Right ventricle myocardium superior (tissue), 1 donor: Measurements from ENCODE around the gene GSS. TPM values are rescaled to one million over a fixed set of nuclear protein-coding genes. Genes with fewer than 3 reads are reported as not detected.

ENCODE experiments used
- ATAC-seq: fragments of 200-7000 bp; cut with Tn5 transposase; one replicate; pipeline ENCODE4 v1.9.1; 2020; ENCODE audit warnings: mild to moderate bottlenecking; ENCODE audit not compliant: poor library complexity
- DNase-seq: peaks from one replicate; pipeline ENCODE4 v3.0.0-alpha.2; 2020
- intact Hi-C: fragments of 100-400 bp; cut with DNase I; formaldehyde crosslinking; loops from one replicate; pipeline ENCODE4 v1.11.2; 2022
- total RNA-seq: library from RNA; stranded (reverse); fragmentation: NEBNext Ultra II Directional; extraction: Animal tissue kit (Norgen Biotek cat#: 25700); gene quantifications from one replicate; pipeline ENCODE4 v1.2.1, GENCODE V29; 2021
- donor health status: DM: no; HTN: yes; CAD: no; lungs with severe emphysema.

The GSS gene
- total RNA-seq, 1 donor from 2014 or later: 15.7 TPM

DNA sequence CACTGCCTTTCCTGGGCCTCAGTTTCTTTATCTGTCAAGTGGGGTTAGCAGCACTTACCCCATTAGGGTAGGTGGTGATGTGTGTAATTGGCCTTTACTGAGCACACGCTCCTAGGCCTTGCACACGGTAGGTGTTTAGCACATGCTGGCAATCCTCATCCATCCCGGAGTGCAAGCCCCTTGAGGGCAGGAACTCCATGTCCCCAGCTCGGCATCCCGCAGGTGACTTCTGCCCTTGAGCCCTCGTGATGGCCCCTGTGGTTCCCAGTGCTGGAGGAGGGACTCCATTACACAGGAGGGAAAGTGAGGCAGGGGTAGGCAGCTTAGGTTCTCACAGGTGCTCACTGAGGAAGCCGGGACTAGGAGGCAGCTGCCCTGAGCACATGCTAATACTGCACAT lies 40.1 kb upstream of the GSS start:
- ATAC-seq: no peak
- intact Hi-C loops: no loop called here
- peak; percentile 27 for DNase-seq

- intact Hi-C loops: no loop called here
- no peak for ATAC-seq
- peak; percentile 26 for DNase-seq
These were observed 39.6 kb upstream of the GSS start for GRCh38 chr20:34995192-34995591.

DNA sequence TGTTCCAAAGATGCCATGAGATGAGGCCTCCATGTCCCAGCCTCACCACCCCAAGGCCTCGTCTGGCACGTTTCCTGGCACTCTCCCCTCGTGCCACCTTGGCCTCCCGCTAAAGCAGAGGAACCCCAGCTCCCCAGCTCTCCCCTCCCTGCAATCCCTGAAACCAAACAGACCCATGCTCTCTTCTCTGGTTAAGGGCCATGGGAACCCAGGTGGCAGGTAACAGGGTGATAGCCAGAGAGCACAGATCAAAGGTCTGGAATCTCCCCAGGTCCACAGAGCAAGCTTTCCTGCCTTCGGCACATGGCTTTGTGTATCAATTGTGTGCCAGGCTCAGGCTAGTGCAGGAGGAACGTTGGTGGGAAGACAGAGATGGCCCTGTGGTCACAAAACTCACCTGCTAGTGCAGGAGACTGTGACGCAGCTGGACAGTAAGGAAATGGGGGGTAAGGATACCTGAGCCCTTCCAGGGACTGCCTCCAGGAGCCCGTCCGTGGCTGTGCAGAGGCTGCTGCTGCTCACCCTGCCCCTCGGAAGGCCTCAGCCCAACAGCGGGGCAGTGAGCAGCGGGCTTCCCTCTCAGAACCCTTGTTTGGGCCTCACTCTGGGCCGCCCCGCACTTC lies 39.0 kb upstream of the GSS start:
- no peak for ATAC-seq
- intact Hi-C loops: no loop called here
- peak; percentile 30 for DNase-seq

DNA sequence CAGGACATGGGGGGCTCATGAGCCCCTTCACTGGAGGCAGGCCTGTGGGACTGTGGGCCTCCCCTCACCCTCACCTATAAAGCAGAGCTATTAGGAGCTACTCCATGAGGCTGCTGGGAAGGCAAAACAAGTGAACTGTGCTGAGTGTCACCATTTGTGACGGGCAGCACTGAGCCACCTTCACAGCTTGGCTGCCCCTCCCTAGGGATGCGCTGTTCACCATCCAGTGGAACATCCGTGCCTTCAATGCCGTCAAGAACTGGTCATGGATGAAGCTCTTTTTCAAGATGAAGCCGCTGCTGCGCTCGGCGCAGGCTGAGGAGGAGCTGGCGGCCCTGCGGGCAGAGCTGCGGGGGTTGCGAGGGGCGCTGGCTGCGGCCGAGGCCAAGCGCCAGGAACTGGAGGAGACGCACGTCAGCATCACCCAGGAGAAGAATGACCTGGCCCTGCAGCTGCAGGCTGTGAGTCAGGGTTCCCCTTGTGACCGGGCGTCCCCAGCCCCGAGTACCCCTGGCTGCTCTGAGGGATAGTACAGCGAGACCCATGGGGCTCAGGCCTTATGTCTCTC lies 38.4 kb upstream of the GSS start:
- ATAC-seq (no peak), DNase-seq (peak; percentile 37)
- intact Hi-C loops: no loop called here

DNA sequence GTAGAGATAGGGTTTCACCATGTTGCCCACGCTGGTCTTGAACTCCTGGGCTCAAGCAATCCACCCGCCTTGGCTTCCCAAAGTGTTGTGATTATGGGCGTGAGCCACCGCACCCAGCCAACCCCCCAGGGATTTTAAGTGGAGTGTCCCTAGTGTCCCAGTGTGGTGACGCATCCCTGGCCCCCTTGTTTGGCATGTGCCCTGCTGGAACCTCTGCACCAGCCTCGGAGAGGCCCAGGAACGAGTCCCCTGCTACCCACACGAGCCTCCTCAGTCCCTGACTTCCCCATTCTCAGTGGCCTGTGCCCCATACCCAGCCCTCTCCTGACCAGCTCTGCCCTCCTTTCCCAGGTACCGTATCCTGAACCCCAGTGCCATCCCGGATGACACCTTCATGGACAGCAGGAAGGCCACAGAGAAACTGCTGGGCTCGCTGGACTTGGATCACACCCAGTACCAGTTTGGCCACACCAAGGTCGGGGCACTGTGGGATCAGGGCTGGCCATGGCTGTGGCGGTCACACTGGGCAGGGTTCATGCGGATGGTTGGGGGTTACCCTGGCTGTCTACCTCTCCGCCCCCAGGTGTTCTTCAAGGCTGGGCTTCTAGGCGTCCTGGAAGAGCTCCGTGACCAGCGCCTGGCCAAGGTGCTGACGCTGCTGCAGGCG lies 37.3 kb upstream of the GSS start:
- DNase-seq (peak; percentile 40), ATAC-seq (no peak)
- intact Hi-C loops: no loop called here

- DNase-seq: no peak
- ATAC-seq: no peak
- intact Hi-C loops: no loop called here
These were observed 35.1 kb upstream of the GSS start for GRCh38 chr20:34990661-34991214.

DNA sequence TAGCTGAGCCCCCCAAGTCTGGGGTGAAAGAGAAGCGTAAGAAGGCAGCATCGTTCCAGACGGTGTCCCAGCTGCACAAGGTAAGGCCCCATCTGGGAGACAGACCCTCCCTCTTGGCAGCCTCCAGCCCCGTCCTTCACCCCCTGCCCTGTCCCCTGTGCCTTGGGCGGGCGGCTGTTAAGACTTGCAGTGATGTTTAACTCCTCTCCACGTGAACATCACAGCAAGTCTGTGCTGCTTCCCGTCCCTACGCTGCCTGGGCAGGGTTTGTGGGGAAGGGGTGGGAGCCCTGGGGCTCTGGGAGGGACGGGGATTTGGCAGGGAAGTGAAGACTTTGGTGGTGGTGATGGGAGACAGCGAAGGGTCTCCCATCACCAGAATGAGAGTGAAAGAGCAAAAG lies 34.6 kb upstream of the GSS start:
- ATAC-seq (no peak), DNase-seq (no peak)
- intact Hi-C loops: no loop called here

- no peak for ATAC-seq
- DNase-seq: no peak
- intact Hi-C loops: no loop called here
These were observed 34.1 kb upstream of the GSS start for GRCh38 chr20:34989670-34990069.

DNA sequence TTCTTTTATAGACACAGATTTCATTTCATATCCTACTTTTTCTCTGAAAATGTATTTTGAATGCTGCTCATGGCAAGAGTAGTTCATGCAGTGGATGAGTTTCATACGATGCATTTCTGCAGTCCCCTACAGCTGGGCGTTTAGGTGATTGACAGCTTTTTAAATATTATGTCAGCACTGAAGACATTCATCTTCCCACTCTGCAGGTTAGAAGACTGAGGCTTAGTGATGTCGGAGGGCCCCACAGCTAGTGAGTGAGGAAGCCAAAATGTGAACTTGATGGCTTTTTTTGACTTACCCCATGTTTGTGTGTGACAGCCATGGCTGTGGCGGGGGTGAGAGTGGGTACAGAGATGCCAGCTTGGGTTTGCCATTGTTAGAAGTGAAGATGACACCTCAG lies 33.5 kb upstream of the GSS start:
- DNase-seq (no peak), ATAC-seq (no peak)
- intact Hi-C loops: no loop called here

DNA sequence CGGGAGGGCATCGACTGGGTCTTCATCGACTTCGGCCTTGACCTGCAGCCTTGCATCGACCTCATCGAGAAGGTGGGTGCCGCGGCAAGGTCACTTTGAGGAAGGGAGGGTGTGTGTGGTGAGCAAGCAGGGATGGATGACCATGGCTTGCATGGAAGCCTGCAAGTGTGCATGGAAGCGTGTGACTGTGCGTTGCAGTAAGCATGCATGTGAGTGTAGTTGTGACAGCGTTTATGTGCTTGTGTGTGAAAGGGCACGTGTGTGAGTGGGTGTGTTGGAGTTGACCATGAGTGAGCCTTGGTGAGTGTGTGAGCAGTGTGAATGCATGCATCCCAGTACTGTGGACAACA lies 32.6 kb upstream of the GSS start:
- DNase-seq (no peak), ATAC-seq (no peak)
- intact Hi-C loops: no loop called here

DNA sequence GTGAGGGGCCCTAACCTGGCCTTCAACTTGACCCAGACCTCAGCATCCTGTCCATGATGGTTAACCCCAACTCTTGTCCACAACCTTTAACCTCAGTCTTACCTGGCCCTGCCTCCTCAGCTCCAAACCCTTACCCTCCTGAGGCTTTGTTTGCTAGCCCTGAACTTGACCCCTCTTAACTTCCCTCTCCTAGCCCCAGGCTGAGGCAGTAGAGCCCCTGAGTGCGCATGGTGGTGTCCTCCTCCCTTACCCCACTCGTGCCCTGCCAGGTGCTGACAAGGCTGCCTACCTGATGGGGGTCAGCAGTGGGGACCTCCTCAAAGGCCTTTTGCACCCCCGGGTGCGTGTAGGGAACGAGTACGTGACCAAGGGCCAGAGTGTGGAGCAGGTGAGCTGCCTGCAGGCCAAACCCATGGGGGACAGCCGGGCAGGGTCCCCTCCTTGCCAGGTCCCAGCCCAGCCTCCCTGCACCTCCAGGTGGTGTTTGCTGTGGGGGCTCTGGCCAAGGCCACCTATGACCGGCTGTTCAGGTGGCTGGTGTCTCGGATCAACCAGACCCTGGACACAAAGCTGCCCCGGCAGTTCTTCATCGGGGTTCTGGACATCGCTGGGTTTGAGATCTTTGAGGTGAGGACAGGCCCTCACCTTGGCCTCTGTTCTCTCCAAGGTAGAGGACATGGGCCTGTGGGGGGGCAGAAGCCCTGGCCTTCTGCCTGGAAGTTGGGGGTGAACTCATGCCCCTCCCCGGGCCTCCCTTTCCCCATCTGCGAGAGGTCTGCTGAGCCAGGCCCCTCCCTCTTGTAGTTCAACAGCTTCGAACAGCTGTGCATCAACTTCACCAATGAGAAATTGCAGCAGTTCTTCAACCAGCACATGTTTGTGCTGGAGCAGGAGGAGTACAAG lies 31.9 kb upstream of the GSS start:
- DNase-seq (peak; percentile 55), ATAC-seq (peak; percentile 4)
- intact Hi-C loops: no loop called here

DNA sequence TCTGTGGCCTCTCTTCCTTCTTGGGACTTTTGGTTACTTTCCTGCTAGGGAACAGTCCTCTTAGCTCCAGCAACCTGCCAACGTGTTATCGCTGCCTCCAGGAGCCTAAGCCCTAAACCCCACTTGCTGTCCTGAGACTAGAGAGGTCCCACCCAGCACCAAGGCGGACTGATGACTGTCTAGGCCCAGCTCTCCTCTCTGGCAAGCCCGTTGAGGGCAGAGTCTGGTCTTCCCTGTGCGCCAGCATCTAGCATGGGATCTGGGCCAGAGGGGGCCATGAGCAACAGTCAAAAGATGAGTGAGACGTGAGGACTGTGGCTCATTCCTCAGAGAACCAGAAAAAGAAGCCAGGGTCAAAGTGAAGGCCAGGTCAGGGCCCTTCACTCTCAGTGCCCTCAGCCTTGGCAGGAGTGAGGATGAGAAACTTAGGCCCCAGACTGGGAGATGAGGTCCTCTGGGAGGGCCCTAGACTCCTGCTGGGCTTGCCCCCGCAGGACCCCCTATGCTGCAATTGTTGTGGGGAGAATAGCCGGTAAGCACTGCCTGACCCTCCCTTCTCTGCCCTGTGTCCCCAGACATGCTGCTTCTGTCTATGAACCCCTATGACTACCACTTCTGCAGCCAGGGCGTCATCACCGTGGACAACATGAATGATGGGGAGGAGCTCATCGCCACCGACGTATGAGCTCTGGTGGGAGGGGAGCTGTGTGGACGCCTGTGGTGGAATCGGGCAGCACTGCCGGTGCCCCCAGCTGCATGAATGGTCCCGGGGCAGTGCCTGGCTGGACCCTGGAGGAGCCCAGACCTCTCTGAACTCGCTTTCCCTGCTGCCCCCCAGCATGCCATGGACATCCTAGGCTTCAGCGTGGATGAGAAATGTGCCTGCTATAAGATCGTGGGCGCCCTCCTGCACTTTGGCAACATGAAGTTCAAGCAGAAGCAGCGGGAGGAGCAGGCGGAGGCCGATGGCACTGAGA lies 31.0 kb upstream of the GSS start:
- DNase-seq (peak; percentile 42), ATAC-seq (no peak)
- intact Hi-C loops: no loop called here

- no peak for ATAC-seq
- intact Hi-C loops: no loop called here
- peak; percentile 42 for DNase-seq
These were observed 30.1 kb upstream of the GSS start for GRCh38 chr20:34985461-34986310.

- DNase-seq (peak; percentile 50), ATAC-seq (peak; percentile 16)
- intact Hi-C loops: no loop called here
These were observed 29.2 kb upstream of the GSS start for GRCh38 chr20:34984756-34985261.

DNA sequence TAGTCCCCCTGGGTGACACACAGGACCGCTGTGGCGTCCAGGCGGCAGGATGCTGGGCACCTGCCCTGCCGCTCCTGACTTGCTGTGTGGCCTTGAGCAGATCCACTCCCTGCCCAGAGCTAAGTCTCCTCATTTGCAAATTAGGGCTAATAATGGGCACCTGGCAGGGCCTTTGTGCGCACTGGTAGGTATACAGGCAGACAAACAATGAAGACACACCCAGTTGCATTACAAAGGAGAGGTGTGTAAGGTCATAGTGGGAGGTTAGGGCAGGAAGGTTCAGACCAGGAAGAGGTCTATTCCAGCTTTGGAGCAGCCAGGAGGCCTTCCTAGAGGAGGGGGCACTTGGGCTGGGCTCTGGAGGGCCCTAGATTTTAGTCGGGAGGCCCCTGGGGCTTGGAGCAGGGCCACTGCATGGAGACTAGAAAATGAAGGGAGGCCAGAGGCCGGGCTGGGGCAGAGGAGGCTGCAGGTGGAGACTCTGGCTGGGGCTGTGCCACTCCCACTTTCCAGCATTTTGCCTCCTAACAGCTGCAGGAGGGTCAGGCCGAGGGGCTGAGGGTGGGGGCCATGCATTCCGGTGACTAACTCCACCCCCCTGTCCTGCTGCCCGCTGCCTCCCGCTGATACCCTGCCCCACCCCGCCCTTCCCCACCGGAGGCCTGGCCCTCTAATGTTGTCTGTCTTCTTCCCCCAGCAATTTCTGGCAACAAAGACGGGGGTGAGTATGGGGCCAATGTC lies 28.6 kb upstream of the GSS start:
- ATAC-seq (no peak), DNase-seq (peak; percentile 33)
- intact Hi-C loops: no loop called here

GRCh38 chr20:34983089-34983820 lies 27.6 kb upstream of the GSS start:
- intact Hi-C loops: no loop called here
- peak; percentile 14 for DNase-seq

More at GRCh38 chr20:34983089-34983820, 27.6 kb upstream of the GSS start:
- no peak for ATAC-seq
